ENCODE measurements around the gene SYNPR.

- no peak for TF ChIP-seq CTCF (IDR thresholded peaks at IDR 0.05; ENCODE audit: low read length)
- no peak for TF ChIP-seq EZH2phosphoT487 (IDR thresholded peaks at IDR 0.05; ENCODE audit: low read length)
These were observed 331.3 kb downstream of the SYNPR start for GRCh38 chr3:63609408-63609807.

Data from MM.1S (cell line).